ENCODE data around the gene SMIM7. TPM values are rescaled to one million over a fixed set of nuclear protein-coding genes. Genes with fewer than 3 reads are reported as not detected.
A peak's percentile ranks its signal among the peaks of the same experiment; 100 is the strongest.

The SMIM7 gene
- total RNA-seq, 2 experiments from 2014 or later: 44.3 to 47.4 TPM

DNA sequence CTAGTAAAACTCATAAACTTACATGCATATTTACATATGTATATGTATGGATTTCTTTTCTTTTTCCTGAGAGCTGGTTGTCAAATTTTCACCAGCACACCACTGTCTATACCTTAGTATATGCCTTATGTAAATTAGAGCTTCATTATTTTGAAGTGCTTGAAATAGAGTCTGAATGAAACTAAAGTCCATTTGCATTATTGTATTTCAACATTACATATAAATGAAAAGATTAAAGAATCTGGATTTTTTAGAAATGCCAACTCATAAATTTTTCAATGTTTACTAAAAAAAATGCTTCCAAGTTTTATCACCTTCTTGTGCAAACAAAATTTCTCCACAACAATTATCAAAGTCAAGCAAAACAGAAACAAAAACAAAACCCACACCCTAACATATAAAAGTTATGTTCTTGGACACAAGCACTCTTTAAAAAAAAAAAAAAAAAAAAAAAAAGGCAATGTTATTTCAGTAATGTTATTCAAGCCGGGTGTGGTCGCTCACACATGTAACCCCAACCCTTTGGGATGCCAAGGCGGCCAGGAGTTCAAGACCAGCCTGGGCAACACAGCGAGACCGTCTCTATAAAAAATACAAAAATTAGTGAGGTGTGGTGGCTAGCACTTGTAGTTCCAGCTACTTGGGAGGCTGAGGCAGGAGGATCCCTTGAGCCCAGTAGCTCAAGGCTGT lies 50.3 kb downstream of the SMIM7 start:
- CTCF ChIA-PET: no interaction called here

GRCh38 chr19:16608290-16608739 lies 51.6 kb downstream of the SMIM7 start:
- no peak overlapping the region for H3K27ac ChIP-seq (ENCODE audit: low read depth in 1 of 2, low read length in 2 of 2)
- Mint-ChIP-seq H3K27ac (peak overlapping the region; percentile 19), H3K4me1 (ENCODE audit: low read depth) (peaks cover 73% of the 10 kb centered on the region), H3K9me3 (no peaks in the 10 kb centered on the region), H3K27me3 (no peaks in the 10 kb centered on the region), H3K4me3 (no peak overlapping the region), H3K36me3 (ENCODE audit: low read depth) (peaks cover 4% of the 10 kb centered on the region)
- ChIA-PET POLR2A (no interaction called here), CTCF (no interaction called here)
- peaks cover 20% of the 10 kb centered on the region for H3K4me1 ChIP-seq (ENCODE audit: insufficient read depth, low read length)
- ATAC-seq (ENCODE audit: poor library complexity): no peak
- H3K36me3 ChIP-seq (ENCODE audit: insufficient read depth, low read length): peaks cover 13% of the 10 kb centered on the region
- intact Hi-C loops (cut with DNase I, micrococcal nuclease): no loop called here
- DNase-seq: no peak
- H3K4me3 ChIP-seq (ENCODE audit: low read length): no peak overlapping the region
- H3K9me3 ChIP-seq (ENCODE audit: control insufficient read depth in 1 of 2, insufficient read depth in 1 of 2, low read length in 2 of 2): no peaks in the 10 kb centered on the region
- no peaks in the 10 kb centered on the region for H3K27me3 ChIP-seq (ENCODE audit: control insufficient read depth in 1 of 2, insufficient read depth in 2 of 2, low read length in 2 of 2)
- no peak for TF ChIP-seq CTCF (IDR thresholded peaks at IDR 0.05)

More for the DNA sequence above, 50.3 kb downstream of the SMIM7 start:
- H3K27me3 Mint-ChIP-seq: no peaks in the 10 kb centered on the region
- Histone ChIP-seq H3K27ac (ENCODE audit: low read depth in 1 of 2, low read length in 2 of 2) (no peak overlapping the region), H3K4me1 (ENCODE audit: insufficient read depth, low read length) (peaks cover 30% of the 10 kb centered on the region), H3K4me3 (ENCODE audit: low read length) (no peak overlapping the region), H3K36me3 (ENCODE audit: insufficient read depth, low read length) (peaks cover 11% of the 10 kb centered on the region), H3K27me3 (ENCODE audit: control insufficient read depth in 1 of 2, insufficient read depth in 2 of 2, low read length in 2 of 2) (no peaks in the 10 kb centered on the region), H3K9me3 (ENCODE audit: control insufficient read depth in 1 of 2, insufficient read depth in 1 of 2, low read length in 2 of 2) (no peaks in the 10 kb centered on the region)
- ATAC-seq (ENCODE audit: poor library complexity) (no peak), DNase-seq (no peak)
- no peak overlapping the region for H3K4me3 Mint-ChIP-seq
- intact Hi-C loops (cut with DNase I, micrococcal nuclease): no loop called here
- H3K4me1 Mint-ChIP-seq (ENCODE audit: low read depth): peaks cover 73% of the 10 kb centered on the region
- no peak overlapping the region for H3K27ac Mint-ChIP-seq
- no peak for TF ChIP-seq CTCF (IDR thresholded peaks at IDR 0.05)
- H3K9me3 Mint-ChIP-seq: no peaks in the 10 kb centered on the region
- POLR2A ChIA-PET: interaction anchor here (0.7 kb wide), 1 partner anchor 41 kb away, joined by 3 read pairs; no protein-coding TSS in a partner anchor
- peaks cover 4% of the 10 kb centered on the region for H3K36me3 Mint-ChIP-seq (ENCODE audit: low read depth)

DNA sequence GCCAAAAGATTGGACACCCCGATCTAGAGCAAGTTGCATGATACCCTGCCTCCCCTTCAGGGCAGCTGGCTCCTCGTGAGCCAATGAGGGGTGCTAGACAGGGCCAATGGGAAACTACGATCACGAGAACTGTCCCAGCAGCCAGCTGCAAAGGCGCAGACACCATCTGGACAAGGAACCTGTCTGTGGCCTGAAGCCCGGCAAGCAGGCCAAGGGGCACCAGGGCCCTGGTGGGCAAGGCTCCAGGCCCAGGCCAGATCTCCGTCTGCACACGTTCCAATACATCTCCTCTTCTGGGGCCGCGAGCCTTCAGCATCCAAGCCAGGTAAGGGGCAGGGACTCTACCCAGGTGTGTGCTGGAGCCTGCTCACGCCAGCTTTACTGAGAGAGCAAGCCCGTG lies 52.1 kb downstream of the SMIM7 start:
- Mint-ChIP-seq H3K9me3 (no peaks in the 10 kb centered on the region), H3K27ac (no peak overlapping the region), H3K36me3 (ENCODE audit: low read depth) (peaks cover 4% of the 10 kb centered on the region), H3K27me3 (no peaks in the 10 kb centered on the region), H3K4me3 (no peak overlapping the region), H3K4me1 (ENCODE audit: low read depth) (peaks cover 68% of the 10 kb centered on the region)
- Histone ChIP-seq H3K27ac (ENCODE audit: low read depth in 1 of 2, low read length in 2 of 2) (no peak overlapping the region), H3K36me3 (ENCODE audit: insufficient read depth, low read length) (peaks cover 13% of the 10 kb centered on the region), H3K4me3 (ENCODE audit: low read length) (no peak overlapping the region), H3K4me1 (ENCODE audit: insufficient read depth, low read length) (peaks cover 22% of the 10 kb centered on the region), H3K27me3 (ENCODE audit: control insufficient read depth in 1 of 2, insufficient read depth in 2 of 2, low read length in 2 of 2) (no peaks in the 10 kb centered on the region), H3K9me3 (ENCODE audit: control insufficient read depth in 1 of 2, insufficient read depth in 1 of 2, low read length in 2 of 2) (no peaks in the 10 kb centered on the region)
- POLR2A ChIA-PET: interaction anchor here (0.8 kb wide), 1 partner anchor 20 kb away, joined by 3 read pairs; no protein-coding TSS in a partner anchor
- CTCF ChIA-PET: no interaction called here
- no peak for DNase-seq
- TF ChIP-seq CTCF (IDR thresholded peaks at IDR 0.05): no peak
- ATAC-seq (ENCODE audit: poor library complexity): no peak
- intact Hi-C loops (cut with DNase I, micrococcal nuclease): no loop called here
